Measurements from ENCODE around the gene FOXP2.

Gene FOXP2

DNA sequence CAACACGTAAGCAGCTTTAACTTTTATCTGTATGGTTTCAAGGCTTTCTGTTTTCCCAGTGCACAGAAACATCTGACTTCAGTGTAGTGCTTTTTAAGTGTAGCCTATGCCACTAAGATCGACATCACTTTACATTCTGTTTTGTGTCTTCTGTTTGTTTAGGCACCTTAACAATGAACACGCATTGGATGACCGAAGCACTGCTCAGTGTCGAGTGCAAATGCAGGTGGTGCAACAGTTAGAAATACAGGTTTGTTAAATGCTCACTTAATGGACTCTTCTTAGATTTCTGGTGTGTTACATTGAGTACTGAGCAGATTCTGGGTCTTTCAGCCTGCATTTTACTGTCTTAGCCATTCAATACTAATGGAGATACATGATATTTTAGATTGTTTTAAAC, 237.4 kb downstream of the FOXP2 start:
- TF ChIP-seq CTCF (conservative IDR thresholded peaks at IDR 0.05; ENCODE audit: low read depth, low read length), result no peak

DNA sequence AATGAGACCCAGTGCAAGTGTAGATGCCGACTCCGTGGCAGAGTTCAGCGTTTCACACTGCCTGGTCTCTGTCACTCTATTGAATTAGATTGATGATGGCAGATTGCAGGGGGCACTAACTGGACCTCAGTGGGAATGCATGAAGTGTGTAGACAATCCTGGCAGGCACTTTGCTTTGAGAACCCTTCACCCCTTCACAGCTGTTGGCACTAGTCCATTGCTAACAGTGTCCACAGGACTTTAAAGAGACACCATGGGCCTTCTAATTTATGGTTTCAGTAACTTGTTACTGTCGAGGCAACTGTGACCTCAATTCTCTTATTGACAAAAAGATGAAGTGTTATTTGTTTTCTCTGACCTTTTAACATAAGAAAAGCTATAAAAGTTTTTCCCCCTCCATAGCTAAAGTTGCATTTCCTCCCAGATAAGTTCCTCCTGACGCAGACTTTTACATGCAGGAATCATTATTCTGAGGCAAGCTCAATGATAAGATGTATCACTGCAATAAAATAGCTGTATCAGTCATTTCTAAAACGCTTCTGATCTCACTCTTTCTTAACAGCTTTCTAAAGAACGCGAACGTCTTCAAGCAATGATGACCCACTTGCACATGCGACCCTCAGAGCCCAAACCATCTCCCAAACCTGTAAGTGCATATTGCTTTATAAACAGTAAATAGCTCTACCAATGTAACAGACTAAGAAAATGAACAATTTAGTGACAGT, 238.9 kb downstream of the FOXP2 start:
- no peak for DNase-seq (ENCODE audit: low read depth)
- TF ChIP-seq CTCF (conservative IDR thresholded peaks at IDR 0.05; ENCODE audit: low read depth, low read length), result no peak
- no peak overlapping the region for H3K4me3 ChIP-seq (ENCODE audit: low read depth, low read length)

More for the DNA sequence above, 237.4 kb downstream of the FOXP2 start:
- DNase-seq (ENCODE audit: low read depth), result no peak
- H3K4me3 ChIP-seq (ENCODE audit: low read depth, low read length), result no peak overlapping the region

GRCh38 chr7:114656466-114656865, 241.9 kb downstream of the FOXP2 start:
- no peak overlapping the region for H3K4me3 ChIP-seq (ENCODE audit: low read depth, low read length)
- no peak for DNase-seq (ENCODE audit: low read depth)
- TF ChIP-seq CTCF (conservative IDR thresholded peaks at IDR 0.05; ENCODE audit: low read depth, low read length), result no peak

DNA sequence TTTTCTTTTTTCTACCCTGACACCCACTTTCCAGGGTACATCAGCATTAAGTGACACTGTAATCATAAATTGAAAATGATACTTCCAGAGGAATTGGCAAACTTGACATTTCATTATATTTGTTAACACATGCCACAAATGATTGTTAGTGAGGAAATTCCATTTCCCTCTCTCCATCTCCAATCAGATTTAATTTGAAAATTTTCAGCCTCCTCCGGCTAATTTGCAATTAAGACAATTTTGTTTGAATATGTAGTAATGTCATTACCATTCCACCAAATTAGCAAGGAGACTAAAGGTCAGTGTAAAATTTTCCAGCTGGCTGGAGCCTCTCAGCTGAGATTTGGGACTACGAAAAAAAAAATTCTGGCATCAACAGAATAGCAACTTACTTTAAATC, 242.7 kb downstream of the FOXP2 start:
- TF ChIP-seq CTCF (conservative IDR thresholded peaks at IDR 0.05; ENCODE audit: low read depth, low read length), result no peak
- H3K4me3 ChIP-seq (ENCODE audit: low read depth, low read length), result no peak overlapping the region
- DNase-seq (ENCODE audit: low read depth), result no peak

- H3K4me3 ChIP-seq (ENCODE audit: low read depth, low read length), result no peak overlapping the region
- TF ChIP-seq CTCF (conservative IDR thresholded peaks at IDR 0.05; ENCODE audit: low read depth, low read length), result no peak
- DNase-seq (ENCODE audit: low read depth), result no peak
These were observed 243.6 kb downstream of the FOXP2 start for GRCh38 chr7:114658216-114658615.

DNA sequence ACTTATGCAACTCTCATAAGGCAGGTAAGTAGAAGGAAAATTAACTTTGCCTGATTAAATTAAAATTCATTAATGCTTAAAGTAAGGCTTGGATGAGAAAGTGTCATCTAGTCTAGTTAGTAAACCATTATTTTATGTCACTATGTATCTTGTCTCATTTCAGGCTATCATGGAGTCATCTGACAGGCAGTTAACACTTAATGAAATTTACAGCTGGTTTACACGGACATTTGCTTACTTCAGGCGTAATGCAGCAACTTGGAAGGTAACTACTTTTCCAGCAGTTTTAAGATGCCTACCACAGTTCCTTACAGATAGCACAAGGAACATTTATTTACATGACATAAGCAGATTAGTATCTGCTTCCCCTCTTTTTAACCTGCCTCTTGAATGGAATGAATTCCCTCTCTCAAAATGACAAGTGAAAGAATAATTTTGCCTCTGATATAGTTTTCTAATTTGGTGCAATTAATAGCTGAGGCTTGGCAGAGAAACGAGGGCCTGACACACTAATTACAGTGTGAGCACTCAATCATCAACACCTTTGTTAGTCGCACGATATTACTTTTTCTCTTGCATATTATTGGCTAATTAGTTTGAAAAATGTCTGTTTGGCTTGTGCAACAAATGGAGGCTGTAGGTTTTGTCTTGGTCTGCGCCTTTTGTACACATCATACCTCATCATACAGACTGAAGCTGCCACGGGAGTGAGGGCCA, 245.0 kb downstream of the FOXP2 start:
- no peak for TF ChIP-seq CTCF (conservative IDR thresholded peaks at IDR 0.05; ENCODE audit: low read depth, low read length)
- no peak for DNase-seq (ENCODE audit: low read depth)
- H3K4me3 ChIP-seq (ENCODE audit: low read depth, low read length), result no peak overlapping the region

- no peak for DNase-seq (ENCODE audit: low read depth)
- no peak for TF ChIP-seq CTCF (conservative IDR thresholded peaks at IDR 0.05; ENCODE audit: low read depth, low read length)
- H3K4me3 ChIP-seq (ENCODE audit: low read depth, low read length), result no peak overlapping the region
These were observed 245.5 kb downstream of the FOXP2 start for GRCh38 chr7:114660126-114660486.
